ENCODE measurements around the gene TINCR. TPM values are rescaled to one million over a fixed set of nuclear protein-coding genes. Genes with fewer than 3 reads are reported as not detected.

The TINCR gene
- total and polyA plus RNA-seq, 12 donors: 0.07 to 0.68 (median 0.25) TPM; not detected in 4

DNA sequence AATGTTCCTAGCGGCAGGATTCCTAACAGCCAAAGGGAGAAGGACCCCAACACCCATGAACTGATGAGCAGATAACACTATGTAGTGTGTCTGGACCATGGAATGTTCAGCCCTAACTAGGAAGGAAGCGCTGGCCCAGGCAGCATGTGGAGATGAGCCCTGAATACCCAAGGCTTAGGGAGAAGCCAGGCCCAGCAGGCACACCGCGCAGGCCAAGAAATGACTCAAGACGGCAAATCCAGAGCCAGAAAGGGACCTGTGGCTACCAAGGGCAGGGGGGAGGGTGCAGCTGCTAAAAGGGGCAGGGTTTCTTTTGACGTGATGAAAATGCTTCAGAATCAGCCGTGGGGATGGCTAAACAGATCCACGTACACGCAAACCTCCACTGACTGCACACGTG, 20.7 kb upstream of the TINCR start:
- Histone ChIP-seq H3K27ac (no peak overlapping the region), H3K9me3 (no peaks in the 10 kb centered on the region), H3K27me3 (no peaks in the 10 kb centered on the region), H3K4me3 (no peak overlapping the region), H3K4me1 (peaks cover 10 to 19% (median 16%) of the 10 kb centered on the region in 9 donors), H3K36me3 (peaks cover 5 to 93% (median 54%) of the 10 kb centered on the region in 9 donors)
- no peak for DNase-seq
- TF ChIP-seq, protein P1, sequence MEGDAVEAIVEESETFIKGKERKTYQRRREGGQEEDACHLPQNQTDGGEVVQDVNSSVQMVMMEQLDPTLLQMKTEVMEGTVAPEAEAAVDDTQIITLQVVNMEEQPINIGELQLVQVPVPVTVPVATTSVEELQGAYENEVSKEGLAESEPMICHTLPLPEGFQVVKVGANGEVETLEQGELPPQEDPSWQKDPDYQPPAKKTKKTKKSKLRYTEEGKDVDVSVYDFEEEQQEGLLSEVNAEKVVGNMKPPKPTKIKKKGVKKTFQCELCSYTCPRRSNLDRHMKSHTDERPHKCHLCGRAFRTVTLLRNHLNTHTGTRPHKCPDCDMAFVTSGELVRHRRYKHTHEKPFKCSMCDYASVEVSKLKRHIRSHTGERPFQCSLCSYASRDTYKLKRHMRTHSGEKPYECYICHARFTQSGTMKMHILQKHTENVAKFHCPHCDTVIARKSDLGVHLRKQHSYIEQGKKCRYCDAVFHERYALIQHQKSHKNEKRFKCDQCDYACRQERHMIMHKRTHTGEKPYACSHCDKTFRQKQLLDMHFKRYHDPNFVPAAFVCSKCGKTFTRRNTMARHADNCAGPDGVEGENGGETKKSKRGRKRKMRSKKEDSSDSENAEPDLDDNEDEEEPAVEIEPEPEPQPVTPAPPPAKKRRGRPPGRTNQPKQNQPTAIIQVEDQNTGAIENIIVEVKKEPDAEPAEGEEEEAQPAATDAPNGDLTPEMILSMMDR (IDR thresholded peaks at IDR 0.05): no peak
- 82 to 90% methylated on average over 10 of the region's 10 CpGs for WGBS, 2 donors
- no peak for ATAC-seq
- intact Hi-C loops (cut with DNase I): no loop called here

DNA sequence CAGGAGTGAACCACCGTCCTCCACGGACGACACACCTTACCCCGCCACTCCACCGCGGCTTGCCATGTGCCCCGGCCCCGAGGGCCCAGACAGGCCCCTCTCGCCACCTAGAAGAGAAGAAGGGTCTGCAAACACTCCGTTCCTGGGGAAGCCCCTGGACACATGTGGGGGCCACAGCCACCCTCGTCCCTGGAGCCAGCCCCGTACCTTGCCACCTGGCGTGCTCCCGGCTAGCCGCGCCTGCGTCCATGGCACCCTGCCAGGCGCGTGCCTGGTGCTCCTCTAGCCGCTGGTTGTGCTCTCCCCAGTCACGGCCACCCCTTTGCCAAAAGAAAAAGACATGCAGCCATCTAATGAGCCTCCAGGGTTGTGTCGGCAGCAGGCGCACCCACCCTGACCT, 19.9 kb upstream of the TINCR start:
- Histone ChIP-seq H3K36me3 (peaks cover 4 to 92% (median 47%) of the 10 kb centered on the region in 9 donors), H3K4me3 (no peak overlapping the region), H3K4me1 (peaks cover 10 to 19% (median 16%) of the 10 kb centered on the region in 9 donors), H3K27me3 (no peaks in the 10 kb centered on the region), H3K27ac (no peak overlapping the region), H3K9me3 (no peaks in the 10 kb centered on the region)
- ATAC-seq: peak in 1 of 8 donors; percentile 2
- WGBS, 2 donors: 91 to 92% methylated on average over 23 of the region's 23 CpGs
- TF ChIP-seq, protein P1 (IDR thresholded peaks at IDR 0.05): no peak
- no peak for DNase-seq
- intact Hi-C loops (cut with DNase I): no loop called here

DNA sequence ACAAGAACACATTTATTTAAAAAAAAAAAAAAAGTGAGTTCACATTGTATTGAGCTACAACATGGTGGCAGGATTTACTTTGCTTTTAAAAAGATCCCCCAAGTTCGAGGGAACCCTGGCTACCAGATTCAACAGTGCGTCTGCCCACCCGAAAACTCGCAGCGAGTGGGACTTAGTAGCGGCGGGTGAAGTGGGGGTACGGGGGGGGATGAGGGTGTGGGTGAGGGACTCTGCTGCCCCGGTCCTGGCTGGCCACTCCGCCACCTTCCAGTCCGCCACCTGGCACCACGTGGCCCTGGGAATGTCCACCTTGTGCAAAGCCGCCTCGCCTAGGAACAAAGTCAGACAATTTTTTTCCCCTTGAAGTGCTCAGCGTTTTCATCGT, 19.3 kb upstream of the TINCR start:
- TF ChIP-seq, protein P1 (IDR thresholded peaks at IDR 0.05): no peak
- H3K36me3 ChIP-seq: peaks cover 2 to 90% (median 43%) of the 10 kb centered on the region in 9 donors
- H3K9me3 ChIP-seq: no peaks in the 10 kb centered on the region
- H3K27ac ChIP-seq: no peak overlapping the region
- no peak for ATAC-seq
- no peaks in the 10 kb centered on the region for H3K27me3 ChIP-seq
- intact Hi-C loops (cut with DNase I): no loop called here
- WGBS, 2 donors: 94 to 95% methylated on average over 16 of the region's 16 CpGs
- DNase-seq: no peak
- H3K4me3 ChIP-seq: no peak overlapping the region
- H3K4me1 ChIP-seq: peaks cover 10 to 19% (median 16%) of the 10 kb centered on the region in 9 donors

DNA sequence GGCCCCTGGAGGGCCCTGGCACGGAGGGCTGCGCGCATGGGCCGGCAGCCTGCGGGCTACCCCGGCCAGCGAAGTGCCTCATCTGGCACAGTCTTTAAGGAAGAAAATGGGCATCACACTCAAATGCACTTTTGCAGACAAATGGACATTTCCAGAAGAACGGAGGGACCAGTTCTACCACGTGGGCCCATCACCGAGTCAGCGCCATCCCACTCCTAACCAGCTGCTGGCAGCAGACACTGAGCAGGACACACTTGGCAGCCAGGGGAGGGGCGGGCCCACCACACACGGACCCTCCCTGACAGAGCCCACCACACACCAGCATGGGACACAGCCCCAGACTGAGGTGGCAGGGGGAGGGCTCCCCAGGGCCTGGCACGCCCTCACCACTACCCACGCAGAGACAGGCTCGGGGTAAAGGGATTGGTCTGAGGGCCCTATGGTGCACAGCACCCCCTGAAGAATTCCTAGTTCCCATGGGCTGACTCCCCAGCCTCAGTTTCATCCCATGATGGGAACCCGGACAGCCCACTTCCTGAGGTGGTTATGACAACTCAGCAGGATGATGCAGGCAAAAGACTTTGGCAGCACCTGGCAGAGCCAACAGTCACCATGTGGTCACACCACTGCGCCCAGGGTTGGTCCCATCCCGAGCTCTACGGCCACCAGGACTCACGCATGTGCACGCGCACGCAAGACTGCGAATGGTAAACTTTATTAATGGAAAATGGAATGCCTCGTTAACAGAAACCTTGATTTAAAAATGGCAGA, 18.7 kb upstream of the TINCR start:
- H3K9me3 ChIP-seq: no peaks in the 10 kb centered on the region
- TF ChIP-seq, protein P1 (IDR thresholded peaks at IDR 0.05): no peak
- H3K36me3 ChIP-seq: peaks cover 0 to 90% (median 43%) of the 10 kb centered on the region in 9 donors
- ATAC-seq (peak in 6 of 8 donors; percentile 6 to 30 (median 10)), DNase-seq (no peak)
- H3K27ac ChIP-seq: peak overlapping the region in 5 of 10 donors; percentile 3 to 74 (median 34)
- H3K4me1 ChIP-seq: peaks cover 10 to 19% (median 16%) of the 10 kb centered on the region in 9 donors
- intact Hi-C loops (cut with DNase I): no loop called here
- WGBS, 2 donors: 76 to 77% methylated on average over 26 of the region's 26 CpGs
- H3K27me3 ChIP-seq: no peaks in the 10 kb centered on the region
- H3K4me3 ChIP-seq: no peak overlapping the region
